Choroid plexus epithelial cell (primary cell): ENCODE data around the gene DMRTA1.

Experiments used
- DNase-seq: peaks from one replicate; pipeline ENCODE4 v3.0.0-alpha.2; 2010; ENCODE audit warnings: low read depth
- H3K4me3 ChIP-seq: 2 replicates; pipeline ENCODE4 v1.5.1; 2011; ENCODE audit warnings: low read depth, mild to moderate bottlenecking, control low read depth, low read length, moderate library complexity
- TF ChIP-seq, protein P1 (sequence below): conservative IDR thresholded peaks from 2 replicates; pipeline ENCODE4 v1.5.1; 2011; ENCODE audit warnings: low read depth, mild to moderate bottlenecking, control low read depth, inconsistent platforms, low read length, moderate library complexity

The DMRTA1 gene

DNA sequence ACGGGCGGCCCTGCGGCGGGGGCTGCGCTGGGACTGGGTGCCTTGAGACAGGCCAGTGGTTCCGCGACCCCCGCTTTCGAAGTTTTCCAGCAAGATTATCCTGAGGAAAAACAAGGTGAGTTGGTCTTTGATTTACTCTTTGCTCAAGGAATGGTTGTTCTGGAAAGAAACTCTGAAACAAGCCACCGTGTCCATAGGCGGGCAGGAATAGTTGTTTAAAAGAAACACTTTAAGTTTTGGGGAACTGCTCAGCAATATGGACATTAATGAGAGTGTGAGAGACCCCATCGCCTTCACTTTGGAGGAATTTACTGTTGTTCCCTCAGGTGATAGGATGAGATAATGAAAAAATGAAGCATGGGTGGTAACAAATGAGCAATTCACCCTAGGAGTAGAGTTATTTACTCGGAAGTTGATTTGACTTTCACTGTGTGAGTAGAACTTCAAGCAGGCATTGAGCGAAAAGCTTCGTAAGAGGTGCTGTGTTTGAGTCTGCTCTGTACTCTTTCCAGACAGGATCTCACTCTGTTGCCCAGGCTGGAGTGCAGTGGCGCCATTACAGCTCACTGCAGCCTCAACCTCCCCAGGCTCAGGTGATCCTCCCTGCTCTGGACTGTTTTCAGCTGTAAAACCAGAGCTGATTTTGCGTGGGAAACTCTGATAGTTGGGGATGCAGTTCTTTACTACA is 1.1 kb downstream of the DMRTA1 start:
- peak; percentile 13 for DNase-seq
- TF ChIP-seq, protein P1, sequence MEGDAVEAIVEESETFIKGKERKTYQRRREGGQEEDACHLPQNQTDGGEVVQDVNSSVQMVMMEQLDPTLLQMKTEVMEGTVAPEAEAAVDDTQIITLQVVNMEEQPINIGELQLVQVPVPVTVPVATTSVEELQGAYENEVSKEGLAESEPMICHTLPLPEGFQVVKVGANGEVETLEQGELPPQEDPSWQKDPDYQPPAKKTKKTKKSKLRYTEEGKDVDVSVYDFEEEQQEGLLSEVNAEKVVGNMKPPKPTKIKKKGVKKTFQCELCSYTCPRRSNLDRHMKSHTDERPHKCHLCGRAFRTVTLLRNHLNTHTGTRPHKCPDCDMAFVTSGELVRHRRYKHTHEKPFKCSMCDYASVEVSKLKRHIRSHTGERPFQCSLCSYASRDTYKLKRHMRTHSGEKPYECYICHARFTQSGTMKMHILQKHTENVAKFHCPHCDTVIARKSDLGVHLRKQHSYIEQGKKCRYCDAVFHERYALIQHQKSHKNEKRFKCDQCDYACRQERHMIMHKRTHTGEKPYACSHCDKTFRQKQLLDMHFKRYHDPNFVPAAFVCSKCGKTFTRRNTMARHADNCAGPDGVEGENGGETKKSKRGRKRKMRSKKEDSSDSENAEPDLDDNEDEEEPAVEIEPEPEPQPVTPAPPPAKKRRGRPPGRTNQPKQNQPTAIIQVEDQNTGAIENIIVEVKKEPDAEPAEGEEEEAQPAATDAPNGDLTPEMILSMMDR, result no peak

DNA sequence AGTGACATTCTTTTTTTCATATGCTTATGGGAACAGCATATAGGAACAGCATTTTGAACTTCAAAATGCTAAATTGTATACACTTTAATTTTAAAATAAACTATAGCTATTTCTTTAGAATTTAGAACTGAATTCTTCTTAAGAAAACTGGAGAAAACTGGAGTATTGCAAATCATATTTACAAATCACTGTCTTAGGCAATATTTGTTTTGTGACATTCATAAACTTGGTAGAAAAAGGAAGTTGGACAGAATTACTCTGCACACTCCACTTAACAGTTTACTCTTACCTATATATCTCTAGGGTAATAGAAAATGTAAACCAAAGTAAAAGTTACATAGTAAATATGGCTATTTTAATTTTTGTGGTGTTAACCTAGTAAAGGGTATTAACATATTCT is 3.1 kb downstream of the DMRTA1 start:
- H3K4me3 ChIP-seq, result no peak overlapping the region
- DNase-seq, result no peak
- TF ChIP-seq, protein P1, result no peak

More for the DNA sequence above, 1.1 kb downstream of the DMRTA1 start:
- H3K4me3 ChIP-seq, result peak overlapping the region; percentile 70

DNA sequence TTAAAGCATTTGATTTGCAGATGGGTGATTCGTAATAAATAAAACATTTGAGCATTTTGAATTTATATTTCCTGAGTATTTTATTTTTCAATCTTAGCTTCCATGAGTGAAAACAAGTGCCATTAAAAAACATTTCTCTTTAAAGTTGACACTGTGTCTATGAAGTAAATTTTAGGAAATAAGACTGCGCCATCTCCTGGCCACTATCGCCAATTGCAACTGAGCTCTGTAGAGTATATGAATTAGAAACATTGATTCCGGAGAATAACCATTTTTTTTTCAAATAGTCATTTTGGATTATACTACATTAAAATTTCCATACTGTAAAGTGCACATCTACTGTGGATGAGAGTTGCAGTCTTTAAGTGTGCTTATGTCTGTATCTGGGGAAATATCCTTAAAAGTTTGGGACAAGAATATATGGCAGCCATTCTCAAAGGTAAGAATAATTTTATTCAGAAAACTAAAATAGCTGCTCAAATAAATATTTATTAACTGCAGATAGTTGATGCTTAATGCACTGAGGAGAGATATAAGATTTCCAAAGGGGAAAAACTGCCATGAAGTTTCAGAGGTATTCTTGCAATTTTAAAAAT is 5.9 kb downstream of the DMRTA1 start:
- no peak overlapping the region for H3K4me3 ChIP-seq
- TF ChIP-seq, protein P1, result peak; percentile 85
- DNase-seq, result peak; percentile 65

DNA sequence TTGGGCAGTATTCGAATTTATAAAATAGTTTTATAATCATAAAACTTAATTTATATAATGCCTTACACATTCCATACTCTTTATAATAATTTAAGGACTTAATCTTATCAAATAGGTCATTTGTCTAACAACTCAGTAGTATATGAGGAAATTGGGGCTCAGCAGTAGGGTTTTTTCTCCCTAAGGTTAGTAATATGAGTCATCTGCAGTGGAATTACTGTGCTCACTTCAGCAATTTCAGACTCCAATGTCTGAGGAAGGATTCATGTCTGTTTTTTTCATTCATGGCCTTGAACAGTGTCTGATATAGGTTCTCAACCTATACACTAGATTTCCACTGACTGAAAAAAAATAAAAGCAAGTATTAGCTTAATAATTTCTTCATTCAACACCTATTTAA is 7.4 kb downstream of the DMRTA1 start:
- H3K4me3 ChIP-seq, result no peak overlapping the region
- DNase-seq, result peak; percentile 53
- TF ChIP-seq, protein P1, result no peak

DNA sequence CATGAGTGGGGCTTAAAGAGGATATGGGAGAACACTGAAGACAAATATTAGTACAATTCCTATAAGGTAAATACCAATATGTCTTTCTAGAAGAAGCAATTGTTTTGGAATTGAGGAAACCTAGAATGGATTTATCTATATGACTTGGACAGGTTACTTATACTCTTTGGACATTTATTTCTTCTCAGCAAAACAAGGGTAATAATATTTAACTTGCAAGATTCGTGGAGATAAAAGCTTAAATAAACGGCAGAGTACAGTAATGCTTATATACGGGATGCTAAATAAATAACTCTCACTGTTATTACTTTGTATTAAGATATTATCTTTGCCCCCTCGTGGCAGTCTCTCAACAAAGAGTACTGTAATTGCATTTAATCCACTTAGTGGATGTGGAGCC is 8.6 kb downstream of the DMRTA1 start:
- TF ChIP-seq, protein P1, result no peak
- no peak for DNase-seq
- H3K4me3 ChIP-seq, result no peak overlapping the region

DNA sequence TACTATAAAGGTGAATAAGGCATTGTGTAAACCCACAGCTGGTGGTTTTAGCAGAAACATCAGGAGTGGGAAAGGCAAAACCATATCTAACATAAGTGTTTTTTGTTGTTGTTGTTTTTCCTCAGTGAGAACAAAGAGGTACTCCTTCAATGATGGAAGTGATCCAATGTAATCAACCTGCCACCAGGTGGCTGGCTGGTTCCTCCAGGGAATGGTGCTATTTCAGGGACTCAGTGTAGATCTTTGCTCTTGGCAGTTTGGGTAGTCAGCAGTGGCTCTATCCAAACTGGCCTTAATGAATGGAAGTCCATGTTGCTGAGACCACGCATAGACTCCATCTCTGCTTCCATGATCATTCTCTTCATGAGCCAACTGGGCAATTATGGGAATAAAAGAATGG is 10.8 kb downstream of the DMRTA1 start:
- TF ChIP-seq, protein P1, result no peak
- no peak overlapping the region for H3K4me3 ChIP-seq
- no peak for DNase-seq

DNA sequence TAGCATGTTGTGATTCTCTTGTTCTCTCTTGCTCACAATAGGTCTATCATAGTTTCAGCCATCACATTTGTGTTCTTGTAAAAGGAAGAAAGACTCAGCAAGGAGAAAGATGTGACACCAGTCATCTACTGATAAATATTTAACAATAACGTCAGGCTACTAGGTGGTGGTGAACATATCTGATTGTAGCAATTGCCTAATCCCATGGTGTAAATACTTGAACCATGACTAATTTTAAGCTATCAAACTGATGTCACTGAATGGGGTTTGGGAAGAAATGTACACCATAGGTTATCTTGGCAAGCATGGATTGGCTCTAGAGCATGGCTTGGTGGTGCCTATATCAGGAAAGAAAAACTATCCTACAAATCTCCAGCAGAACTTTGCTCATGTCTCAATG is 16.6 kb downstream of the DMRTA1 start:
- no peak overlapping the region for H3K4me3 ChIP-seq
- TF ChIP-seq, protein P1, result no peak
- peak; percentile 4 for DNase-seq
